Putamen (tissue), 1 donor: ENCODE measurements around the gene FAM120A.
A peak's percentile ranks its signal among the peaks of the same experiment; 100 is the strongest.

ENCODE experiments used
- DNase-seq: peaks from one replicate; pipeline ENCODE4 v3.0.0-alpha.2; 2016; ENCODE audit warnings: low spot score

Gene FAM120A

DNA sequence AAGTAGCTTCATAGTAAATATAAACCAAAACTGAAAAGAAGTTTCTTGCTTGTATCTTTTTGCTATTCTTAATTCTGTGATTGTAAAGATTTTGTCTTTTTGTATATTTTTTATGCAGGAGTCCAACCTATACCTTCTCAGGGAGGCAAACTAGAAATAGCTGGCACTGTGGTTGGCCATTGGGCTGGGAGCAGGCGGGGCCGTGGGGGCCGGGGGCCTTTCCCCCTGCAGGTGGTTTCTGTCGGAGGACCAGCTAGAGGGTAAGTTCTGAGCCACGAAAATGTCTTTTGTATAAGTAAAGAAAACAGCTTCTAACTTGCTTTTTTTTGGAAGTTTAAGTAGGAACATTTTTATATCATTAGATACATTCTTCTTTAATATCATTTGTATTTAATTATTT, 109.5 kb downstream of the FAM120A start:
- DNase-seq = no peak

GRCh38 chr9:93562157-93562556, 110.7 kb downstream of the FAM120A start:
- no peak for DNase-seq

DNA sequence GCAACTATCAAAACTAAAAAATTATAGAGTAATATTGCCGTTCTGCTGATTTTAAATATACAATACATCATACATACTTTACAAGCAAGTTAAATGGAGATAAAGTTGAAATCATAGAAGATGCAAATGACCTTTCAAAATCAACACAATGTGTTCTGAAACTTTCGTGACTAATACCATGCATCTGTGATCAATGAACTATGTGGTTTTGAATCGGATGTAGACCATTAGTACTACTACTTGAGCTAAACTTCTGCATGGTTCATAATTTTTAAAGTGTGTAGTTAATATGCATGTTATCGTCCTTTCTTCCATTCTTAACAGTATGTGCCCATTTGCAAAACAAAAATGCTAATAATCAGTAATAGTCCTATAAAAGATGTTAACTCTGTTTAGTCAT, 113.6 kb downstream of the FAM120A start:
- DNase-seq = no peak

- DNase-seq = peak; percentile 97
Observed at GRCh38 chr9:93566408-93567270, 115.2 kb downstream of the FAM120A start.

GRCh38 chr9:93567271-93567959, 115.9 kb downstream of the FAM120A start:
- peak; percentile 46 for DNase-seq

DNA sequence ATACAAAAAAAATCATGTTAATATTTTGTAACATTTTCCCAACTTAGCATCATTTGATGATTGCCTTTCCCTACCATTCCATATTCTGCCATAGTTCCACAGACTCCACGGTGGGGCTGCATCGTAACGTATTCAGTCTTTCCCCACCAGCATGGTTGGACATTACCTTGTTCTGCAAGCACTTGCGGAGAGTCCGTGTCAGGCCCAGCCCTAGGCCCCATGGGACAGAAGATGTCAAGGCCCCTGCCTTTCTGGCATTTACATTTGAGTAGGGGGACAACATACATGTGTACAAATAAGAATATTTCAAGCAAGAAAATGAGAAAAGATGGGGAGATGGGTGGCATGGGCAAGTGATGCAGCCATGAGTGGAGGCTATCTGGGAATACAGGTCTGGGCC, 116.7 kb downstream of the FAM120A start:
- no peak for DNase-seq

DNA sequence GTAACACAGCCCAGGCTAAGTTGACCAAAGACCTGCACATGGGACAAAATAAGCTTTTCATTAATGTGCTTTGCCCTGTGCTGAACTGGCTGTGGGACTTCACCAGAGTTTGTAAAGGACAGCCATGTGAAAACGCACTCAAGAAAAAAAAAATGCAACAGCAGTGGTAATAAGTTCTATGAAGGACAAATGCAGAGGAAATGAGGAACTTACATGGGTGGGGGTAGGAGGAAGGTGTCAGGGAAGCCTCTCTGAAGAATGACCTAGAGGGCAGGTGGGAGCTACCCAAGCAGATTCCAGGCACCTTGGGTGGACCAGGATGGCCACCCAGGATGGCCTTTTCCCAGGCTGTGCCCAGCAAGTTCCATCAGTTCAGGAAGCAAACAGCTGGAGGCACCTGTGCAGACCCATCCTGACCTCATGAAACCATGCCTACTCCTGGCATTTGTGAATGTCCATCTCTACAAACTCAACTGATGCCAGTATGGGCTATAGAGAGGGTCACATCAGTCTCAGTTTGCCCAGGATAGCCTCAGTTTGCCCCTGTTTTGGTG, 118.2 kb downstream of the FAM120A start:
- DNase-seq = no peak

DNA sequence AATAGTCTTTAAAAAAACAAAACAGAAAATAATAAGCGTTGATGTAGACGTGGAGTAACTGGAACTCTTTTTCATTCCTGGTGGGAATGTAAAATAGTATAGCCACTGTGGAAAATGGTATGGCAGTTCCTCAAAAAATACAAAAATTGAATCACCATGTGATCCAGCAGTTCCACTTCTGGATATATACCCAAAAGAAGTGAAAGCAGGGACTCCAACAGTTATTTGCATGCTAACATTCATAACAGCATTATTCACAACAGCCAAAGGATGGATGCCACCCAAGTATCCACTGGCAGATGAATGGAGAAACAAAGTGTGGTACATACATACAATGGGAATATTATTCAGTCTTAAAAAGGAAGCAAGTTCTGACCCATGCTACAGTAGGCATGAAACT, 120.7 kb downstream of the FAM120A start:
- DNase-seq = no peak

DNA sequence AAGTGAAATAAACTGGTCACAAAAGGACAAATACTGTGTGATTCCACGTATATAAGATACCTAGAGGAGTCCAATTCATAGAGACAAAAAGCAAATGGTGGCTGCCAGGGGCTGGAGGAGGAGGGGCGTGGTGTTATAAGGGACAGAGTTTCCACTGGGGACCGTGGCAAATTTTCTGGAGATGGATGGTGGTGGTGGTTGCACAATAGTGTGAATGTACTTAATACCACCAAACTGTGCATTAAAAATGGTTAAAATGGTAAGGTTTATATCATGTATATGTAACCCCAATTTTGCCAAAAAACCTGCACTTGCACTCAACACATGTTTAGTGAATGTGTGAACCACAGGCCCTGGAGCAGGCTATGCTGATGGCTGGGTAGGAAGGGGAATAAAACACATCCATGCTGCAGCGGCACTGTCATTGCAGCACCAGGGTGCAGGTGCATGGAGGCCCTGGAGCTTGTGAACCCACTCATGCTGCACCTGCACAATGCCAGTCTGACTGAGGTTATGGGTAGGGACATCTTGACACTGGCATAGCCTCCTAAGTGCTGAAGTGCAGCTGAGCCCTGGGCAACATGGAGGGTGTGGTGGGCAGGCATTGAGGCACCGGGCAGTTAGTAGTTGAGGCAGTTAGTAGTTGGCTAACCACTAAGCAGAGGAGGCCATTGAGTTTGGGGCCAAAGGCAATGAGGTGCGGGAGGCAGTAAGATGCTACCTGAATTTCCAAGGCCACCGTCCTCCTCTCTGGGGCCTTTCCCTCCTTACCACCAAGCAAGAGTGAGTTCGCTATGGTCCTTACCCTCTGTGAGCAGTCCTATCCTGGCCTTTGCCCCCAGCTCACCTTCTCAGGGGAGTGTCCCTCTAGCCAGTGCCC, 121.4 kb downstream of the FAM120A start:
- no peak for DNase-seq

DNA sequence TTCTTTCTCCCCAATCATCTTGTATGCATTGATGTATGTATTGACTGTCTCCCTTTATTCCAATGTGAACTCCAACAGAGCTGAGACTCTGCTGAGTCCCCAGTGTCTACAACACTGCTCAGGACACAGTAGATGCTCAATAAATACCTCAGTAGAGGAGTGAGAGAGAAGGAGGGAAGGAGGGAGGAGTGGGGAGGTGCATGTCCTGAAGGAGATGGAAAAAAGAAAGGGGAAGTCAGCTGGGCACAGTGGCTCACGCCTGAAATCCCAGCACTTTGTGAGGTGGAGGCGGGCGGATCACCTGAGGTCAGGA, 122.0 kb downstream of the FAM120A start:
- DNase-seq = no peak

GRCh38 chr9:93574091-93574899, 122.8 kb downstream of the FAM120A start:
- no peak for DNase-seq

DNA sequence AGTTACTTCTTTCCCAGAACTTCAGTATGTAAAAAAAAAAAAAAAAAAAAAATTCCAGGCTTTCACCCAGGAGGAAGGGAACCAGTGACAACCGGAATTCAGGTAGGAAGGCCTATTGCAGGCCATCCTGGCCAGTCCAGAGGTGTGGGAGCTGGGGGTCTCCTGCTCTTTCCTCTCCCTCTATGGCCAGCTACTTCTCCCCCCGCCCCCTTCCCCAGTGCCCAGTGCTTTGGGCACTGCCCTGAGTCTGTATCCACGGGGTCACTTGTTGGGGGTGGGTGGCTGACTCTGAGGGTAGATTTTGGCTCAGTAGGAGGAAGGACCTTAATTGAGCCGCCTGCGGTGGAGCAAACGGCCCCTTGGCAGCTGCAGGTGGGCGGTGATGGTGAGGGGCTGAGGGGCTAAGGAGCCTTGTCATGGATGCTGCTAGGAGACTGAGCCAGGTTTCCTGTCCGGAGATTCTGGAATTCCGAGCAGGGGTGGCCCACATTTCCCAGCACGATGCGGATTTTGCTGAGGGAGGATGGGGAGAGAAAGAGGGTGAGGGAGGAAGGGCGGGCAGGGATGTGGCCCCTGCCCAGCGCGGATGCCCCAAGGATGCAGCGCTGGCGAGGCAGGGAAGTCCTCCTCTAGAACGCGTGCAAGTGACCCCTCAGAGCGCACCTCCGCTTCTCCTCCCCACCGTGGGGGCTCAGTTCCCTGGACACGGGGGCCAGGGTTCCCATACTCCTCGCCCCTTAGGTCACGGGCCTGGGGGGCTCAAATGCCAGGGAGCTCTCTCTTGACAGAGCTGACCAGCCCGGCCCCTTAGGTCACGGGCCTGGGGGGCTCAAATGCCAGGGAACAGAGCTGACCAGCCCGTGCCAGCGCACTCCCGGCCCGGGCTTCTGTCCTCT, 123.7 kb downstream of the FAM120A start:
- no peak for DNase-seq

DNA sequence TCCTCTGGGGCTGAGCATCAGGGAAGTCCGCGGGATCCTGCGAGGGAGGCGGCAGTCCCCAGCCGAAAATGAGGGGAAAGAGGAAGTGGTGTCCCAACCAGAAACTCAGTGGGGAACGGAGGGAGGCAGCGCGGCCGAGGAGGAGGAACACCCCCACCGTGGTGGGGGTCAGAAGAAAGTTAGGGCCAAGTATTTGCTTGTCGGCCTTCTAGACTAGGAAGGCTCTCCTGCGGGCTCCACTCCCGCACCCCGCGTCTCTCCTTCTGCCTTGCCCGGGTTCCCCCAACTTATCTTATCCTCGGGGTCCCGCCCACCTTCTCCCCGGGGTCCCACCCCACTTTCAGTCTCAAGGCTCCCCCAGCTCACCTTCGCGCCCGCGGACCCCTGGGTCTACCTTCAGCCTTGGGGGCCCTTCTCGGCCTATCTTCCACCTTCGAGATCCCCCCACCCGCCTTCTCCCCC, 124.3 kb downstream of the FAM120A start:
- no peak for DNase-seq

- peak; percentile 27 for DNase-seq
Observed at GRCh38 chr9:93576258-93577077, 125.0 kb downstream of the FAM120A start, which contains the start of gene PHF2. Gene PHF2 (plus strand): TSS chr9:93576584. CDS start chr9:93576774, 190 bp downstream.

DNA sequence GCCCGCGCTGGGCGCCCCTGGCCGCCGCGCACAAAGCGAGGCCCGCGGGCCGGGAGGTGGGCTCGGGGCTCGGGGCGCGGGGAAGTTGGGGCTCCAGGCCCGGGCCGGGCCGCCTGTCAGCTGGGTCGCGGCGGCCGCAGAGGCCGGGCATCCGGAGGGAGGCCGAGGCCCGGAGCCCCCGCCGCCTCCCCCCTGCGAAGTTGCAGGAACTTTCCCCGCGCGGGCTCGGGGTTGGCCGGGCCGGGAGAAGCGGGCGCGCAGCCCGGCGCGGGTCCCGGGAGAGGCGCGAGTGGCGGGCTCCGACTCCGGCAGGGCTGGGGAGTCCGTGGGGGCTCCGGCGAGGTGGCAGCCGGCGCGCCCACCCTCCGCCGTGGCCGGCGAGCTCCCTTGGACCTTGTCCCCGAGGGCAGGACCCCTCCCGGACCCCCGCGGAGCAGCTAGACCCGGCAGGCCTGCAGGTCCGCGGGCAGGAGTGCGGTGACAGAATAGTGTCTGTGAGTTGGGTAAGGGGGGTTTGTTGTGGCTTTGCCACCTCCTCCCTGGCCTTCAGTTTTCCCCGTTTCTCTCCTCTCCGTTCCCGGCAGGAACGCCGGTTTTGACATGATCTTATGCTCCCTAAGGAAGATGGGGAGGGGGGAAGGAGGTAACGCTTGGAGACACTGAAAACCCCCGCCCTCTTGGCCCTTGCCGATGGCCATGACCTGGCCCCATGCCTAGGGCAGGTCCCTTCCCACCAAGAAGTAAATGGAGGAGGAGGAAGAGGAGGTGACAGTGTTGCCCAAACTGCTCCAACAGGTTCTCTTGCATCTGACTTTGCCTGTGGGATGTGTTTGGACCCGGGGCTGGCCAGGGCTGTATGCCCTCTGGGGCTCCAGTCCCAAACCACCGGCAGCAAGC, 125.8 kb downstream of the FAM120A start:
- DNase-seq = no peak

DNA sequence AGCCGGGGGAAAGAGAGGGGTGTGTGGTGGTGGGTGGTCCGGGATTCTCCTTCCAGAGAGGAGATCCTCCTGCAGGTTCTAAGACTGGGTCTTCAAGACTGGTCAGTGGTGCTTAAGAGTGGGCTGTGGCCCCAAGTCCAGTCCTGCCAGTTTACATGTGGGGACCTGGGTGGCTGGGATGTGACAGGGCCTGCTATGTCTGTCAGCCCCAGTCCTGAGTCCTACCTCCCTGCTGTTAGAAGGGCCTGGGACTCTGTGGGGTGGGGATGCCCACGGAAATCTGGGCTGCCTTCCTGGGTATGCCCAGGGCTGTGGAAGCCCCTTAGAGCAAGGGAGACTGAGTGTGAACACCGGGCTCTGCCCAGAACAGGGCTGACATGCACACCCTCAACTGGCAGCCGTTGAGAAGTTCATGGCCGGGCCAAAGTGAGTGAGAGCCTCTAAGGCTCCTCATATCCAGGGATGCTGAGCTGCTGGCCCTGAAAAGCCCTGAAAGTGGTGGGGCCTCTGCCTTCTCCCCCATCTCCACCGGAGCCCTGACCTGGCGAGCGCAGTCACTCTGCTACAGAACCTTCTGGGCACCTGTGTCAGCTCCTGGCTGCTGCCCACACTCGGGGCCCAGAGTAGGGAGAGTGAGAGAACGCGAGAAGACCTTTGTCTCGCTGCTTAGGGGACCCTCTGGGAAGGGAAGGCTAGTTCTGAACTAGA, 126.6 kb downstream of the FAM120A start:
- no peak for DNase-seq

GRCh38 chr9:93578844-93579243, 127.4 kb downstream of the FAM120A start:
- DNase-seq = no peak
